ENCODE data around the gene VAC14.

VAC14 gene

GRCh38 chr16:70760221-70760620 is 40.7 kb downstream of the VAC14 start:
- no peak overlapping the region for H3K4me3 ChIP-seq (ENCODE audit: low read depth, low read length)
- no peak for TF ChIP-seq CTCF (IDR thresholded peaks at IDR 0.05; ENCODE audit: borderline replicate concordance, insufficient read depth, low read depth, low read length)

DNA sequence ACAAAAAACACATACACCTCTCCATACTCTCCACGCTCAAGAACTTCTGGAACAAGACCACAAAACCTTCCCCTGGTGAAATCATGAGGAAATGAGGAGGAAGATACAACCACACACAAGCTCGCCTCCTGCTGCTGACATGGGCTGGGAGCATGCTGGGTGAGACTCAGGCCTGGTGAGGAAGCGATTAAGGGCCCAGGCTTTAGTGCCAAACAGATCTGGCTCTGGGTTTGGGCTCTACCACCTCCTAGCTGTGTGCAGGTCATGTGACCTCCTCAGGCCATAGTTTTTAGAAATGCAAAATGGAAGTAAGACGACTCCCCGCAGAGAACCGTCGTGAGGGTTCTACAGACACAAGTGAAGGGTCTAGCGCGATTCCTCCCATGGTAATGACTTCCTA is 41.3 kb downstream of the VAC14 start:
- TF ChIP-seq CTCF (IDR thresholded peaks at IDR 0.05; ENCODE audit: borderline replicate concordance, insufficient read depth, low read depth, low read length) = no peak
- no peak overlapping the region for H3K4me3 ChIP-seq (ENCODE audit: low read depth, low read length)

DNA sequence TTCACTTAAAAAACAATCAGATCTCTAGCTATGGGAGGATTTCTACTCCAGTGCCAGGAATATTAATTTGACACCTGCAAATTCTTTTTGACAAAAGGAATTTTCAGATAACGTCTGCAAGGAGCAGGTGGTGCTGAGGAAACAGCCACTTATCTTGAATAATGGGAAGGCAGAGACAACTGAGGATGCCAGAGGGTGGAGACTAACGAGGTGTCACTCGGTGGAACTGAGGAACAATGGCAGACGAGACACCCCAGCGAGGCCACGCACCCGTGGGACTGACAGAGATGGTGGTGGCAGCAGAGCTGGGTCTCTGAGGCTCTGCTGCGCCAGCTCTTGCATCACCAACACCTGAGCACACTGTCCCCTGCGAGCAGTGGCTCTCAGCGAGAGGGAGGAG is 42.2 kb downstream of the VAC14 start:
- no peak for TF ChIP-seq CTCF (IDR thresholded peaks at IDR 0.05; ENCODE audit: borderline replicate concordance, insufficient read depth, low read depth, low read length)

GRCh38 chr16:70757183-70757582 is 43.8 kb downstream of the VAC14 start:
- no peak for TF ChIP-seq CTCF (IDR thresholded peaks at IDR 0.05; ENCODE audit: borderline replicate concordance, insufficient read depth, low read depth, low read length)
- H3K4me3 ChIP-seq (ENCODE audit: low read depth, low read length) = no peak overlapping the region

More for the DNA sequence above, 42.2 kb downstream of the VAC14 start:
- no peak overlapping the region for H3K4me3 ChIP-seq (ENCODE audit: low read depth, low read length)

GRCh38 chr16:70756071-70756470 is 44.9 kb downstream of the VAC14 start:
- no peak overlapping the region for H3K4me3 ChIP-seq (ENCODE audit: low read depth, low read length)
- no peak for TF ChIP-seq CTCF (IDR thresholded peaks at IDR 0.05; ENCODE audit: borderline replicate concordance, insufficient read depth, low read depth, low read length)

DNA sequence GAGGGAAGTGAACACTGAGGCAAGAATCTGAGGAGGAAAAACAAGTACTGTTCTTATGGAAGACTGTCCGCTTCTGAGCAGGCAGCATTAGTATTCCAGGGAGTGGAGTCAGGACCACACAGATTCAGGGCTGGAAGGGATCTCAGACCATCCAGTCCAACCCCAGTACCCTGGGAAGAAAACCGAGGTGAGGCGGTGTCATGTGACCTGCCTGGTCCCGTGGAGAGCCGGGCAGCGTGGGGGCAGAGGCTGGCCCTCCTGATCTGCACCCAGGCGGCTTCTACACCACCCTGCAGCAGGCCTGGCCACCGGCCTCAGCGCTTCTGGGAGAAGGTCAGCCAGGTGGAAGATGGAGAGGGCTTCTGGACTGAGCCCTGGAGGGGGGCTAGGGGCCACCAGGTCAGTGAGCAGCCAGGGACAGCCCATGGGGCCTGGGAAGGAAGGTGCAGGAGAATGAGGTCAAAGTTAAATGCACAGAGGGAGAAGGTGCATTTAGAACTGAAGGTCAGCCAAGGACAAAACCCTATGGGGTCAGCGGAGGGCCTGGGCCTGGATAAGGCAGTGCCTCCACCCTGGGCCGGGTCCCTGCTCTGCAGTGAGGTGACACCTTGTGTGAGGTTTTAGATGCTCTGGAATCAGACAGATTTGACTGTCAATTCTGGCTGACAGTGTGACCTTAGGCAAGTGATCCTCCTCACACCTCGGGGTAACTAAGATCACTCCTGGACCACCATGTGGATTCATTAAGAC is 45.9 kb downstream of the VAC14 start:
- TF ChIP-seq CTCF (IDR thresholded peaks at IDR 0.05; ENCODE audit: borderline replicate concordance, insufficient read depth, low read depth, low read length) = no peak
- H3K4me3 ChIP-seq (ENCODE audit: low read depth, low read length) = no peak overlapping the region

GRCh38 chr16:70754371-70754770 is 46.6 kb downstream of the VAC14 start:
- no peak for TF ChIP-seq CTCF (IDR thresholded peaks at IDR 0.05; ENCODE audit: borderline replicate concordance, insufficient read depth, low read depth, low read length)

More at GRCh38 chr16:70754371-70754770, 46.6 kb downstream of the VAC14 start:
- no peak overlapping the region for H3K4me3 ChIP-seq (ENCODE audit: low read depth, low read length)

Measured in GM12875 (cell line).